Right lung (tissue), 5 donors: ENCODE measurements around the gene CD19. TPM values are rescaled to one million over a fixed set of nuclear protein-coding genes. Genes with fewer than 3 reads are reported as not detected.
"Not testable (repeated sequence)": the region's sequence is repeated elsewhere in the genome, so short reads cannot be mapped to it uniquely, and the experiment has no call there.

Experiments
- DNase-seq, 2 donors: peaks; one replicate each; pipeline ENCODE4 v3.0.0-alpha.2; 2013
- polyA plus RNA-seq, 5 donors: library from polyadenylated mRNA; unstranded; fragments of 120-200 nt; gene quantifications; one replicate each; pipeline versions ENCODE4 v1.2.1 to v1.2.3, GENCODE V29; 2013; ENCODE audit warnings: inconsistent platforms in 1 of 5, low replicate concordance in 1 of 5; ENCODE audit not compliant: insufficient read length in 5 of 5, insufficient read depth in 1 of 5

Gene CD19
- polyA plus RNA-seq, 5 donors: 0.51 to 1.0 (median 0.62) TPM

DNA sequence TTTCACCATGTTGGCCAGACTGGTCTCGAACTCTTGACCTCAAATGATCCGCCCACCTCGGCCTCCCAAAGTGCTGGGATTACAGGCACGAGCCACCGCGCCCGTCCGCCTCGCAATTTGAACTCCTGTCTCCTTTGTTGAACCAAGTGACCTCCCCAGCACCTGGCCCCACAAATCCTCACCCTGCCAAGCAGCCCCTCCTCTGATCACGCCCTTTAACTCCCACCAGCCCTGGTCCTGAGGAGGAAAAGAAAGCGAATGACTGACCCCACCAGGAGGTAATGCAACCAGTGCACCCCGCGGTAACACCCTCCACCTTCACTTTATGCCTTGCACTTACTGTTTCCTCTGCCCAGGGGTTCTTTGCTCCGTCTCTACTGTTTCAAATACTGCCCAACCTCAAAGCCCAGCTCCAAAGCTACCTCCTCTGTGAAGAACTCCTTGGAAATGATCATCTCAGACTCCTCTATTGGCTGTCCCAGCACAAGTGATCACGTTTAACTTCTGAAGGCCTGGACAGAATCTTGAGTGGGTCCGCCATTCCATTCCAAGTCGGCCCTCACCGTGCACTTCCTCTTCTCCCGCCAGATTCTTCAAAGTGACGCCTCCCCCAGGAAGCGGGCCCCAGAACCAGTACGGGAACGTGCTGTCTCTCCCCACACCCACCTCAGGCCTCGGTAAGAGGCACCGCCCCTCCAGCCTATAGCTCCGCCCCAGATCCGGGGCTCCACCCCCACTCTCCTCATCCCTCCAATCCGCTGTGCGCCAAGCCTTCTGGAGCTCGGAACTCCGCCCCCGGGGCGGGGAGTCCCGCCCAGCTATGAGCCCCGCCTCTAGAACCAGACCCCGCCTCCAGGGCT lies 4.4 kb downstream of the CD19 start:
- DNase-seq: peak; percentile 28 to 42

DNA sequence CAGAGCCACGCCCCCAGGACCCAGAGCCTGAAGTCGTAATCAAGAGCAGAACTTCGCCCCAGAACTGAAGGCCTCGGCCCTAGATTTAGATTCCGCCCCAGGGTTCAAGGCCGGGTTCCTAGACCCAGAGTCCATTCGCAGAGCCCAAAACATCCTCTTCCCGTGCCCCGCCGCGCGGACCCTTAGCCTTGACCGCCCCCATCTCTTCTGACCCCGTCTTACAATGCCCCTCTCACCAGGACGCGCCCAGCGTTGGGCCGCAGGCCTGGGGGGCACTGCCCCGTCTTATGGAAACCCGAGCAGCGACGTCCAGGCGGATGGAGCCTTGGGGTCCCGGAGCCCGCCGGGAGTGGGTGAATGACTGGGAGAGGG lies 5.0 kb downstream of the CD19 start:
- DNase-seq: no peak

DNA sequence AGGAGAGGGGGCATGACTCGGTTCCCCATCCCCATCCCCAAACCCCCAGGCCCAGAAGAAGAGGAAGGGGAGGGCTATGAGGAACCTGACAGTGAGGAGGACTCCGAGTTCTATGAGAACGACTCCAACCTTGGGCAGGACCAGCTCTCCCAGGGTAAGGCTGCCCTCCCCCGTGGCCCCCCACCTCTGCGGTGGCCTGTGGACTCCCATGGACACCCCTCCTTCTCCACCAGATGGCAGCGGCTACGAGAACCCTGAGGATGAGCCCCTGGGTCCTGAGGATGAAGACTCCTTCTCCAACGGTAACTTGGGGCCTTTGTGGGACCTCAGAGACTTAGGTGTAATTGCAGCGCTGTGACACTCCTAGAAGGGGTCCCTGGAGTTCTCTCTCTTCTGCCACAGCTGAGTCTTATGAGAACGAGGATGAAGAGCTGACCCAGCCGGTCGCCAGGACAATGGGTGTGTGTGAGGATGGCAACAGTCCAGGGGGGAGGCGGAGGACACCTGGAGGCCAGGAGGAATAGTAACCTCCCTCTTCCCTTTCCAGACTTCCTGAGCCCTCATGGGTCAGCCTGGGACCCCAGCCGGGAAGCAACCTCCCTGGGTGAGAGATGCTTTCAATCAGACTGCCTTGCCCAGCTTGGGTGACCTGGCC lies 5.6 kb downstream of the CD19 start:
- no peak for DNase-seq

DNA sequence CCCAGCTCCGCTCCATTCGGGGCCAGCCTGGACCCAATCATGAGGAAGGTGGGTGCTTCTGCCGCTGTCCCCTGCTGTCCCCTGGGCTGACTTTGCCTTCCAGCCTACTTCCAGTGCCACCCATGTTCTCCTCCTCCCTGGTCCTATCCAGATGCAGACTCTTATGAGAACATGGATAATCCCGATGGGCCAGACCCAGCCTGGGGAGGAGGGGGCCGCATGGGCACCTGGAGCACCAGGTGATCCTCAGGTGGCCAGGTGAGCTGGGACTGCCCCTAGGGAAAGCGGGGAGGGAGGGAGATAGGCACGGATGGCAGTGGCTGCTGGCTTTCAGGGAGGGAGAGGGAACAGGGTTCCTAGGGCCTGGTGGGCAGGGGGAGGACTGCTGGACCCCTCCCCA lies 7.0 kb downstream of the CD19 start:
- no peak for DNase-seq

DNA sequence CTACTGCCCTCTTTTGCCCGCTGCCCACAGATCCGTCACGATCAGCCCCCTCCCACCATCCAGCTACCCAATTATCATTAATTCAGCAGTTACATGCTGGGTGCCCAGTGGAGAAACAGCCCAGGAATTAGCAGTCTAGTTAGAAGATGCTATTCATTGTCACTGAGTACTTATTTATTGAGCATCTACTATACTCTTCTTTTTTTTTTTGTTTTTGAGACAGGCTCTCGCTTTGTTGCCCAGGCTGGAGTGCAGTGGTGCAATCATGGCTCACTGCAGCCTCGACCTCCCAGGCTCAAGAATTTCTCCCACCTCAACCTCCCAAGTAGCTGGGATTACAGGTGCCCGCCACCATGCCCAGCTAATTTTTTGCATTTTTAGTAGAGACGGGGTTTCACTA lies 8.1 kb downstream of the CD19 start:
- not testable (repeated sequence) for DNase-seq

DNA sequence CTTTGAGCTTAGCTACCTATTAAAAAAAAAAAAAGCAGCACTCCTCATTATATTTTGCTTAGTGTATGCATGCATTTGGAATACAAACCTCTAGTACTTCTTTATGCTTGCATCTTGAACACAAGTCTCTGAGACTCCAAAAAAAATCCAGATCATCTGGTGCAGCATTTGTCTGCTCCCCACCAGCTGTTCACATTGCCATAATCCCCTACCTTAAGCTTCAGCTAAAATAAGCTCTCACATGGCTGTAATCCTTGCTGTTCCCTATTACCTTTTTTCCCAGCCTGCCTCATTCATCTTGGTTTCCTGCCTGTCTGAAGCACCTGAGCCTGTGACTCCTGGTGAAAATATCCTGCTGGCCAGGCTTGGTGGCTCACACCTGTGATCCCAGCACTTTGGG lies 11.5 kb downstream of the CD19 start:
- DNase-seq: no peak

DNA sequence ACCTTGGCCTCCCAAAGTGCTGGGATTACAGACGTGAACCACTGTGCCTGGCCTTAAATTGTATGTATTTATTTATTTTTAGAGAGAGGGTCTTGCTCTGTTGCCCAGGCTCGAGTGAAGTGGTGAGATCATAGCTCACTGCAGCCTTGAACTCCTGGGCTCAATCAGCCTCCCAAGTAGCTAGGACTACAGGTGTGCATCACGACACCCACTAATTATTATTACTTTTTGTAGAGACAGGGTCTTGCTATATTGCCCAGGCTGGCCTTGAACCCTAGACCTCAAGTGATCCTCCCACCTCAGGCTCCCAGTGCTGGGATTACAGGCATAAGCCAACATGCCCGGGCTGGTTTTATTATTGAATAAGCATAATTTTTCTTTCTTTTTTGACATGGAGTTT lies 14.9 kb downstream of the CD19 start:
- no peak for DNase-seq

DNA sequence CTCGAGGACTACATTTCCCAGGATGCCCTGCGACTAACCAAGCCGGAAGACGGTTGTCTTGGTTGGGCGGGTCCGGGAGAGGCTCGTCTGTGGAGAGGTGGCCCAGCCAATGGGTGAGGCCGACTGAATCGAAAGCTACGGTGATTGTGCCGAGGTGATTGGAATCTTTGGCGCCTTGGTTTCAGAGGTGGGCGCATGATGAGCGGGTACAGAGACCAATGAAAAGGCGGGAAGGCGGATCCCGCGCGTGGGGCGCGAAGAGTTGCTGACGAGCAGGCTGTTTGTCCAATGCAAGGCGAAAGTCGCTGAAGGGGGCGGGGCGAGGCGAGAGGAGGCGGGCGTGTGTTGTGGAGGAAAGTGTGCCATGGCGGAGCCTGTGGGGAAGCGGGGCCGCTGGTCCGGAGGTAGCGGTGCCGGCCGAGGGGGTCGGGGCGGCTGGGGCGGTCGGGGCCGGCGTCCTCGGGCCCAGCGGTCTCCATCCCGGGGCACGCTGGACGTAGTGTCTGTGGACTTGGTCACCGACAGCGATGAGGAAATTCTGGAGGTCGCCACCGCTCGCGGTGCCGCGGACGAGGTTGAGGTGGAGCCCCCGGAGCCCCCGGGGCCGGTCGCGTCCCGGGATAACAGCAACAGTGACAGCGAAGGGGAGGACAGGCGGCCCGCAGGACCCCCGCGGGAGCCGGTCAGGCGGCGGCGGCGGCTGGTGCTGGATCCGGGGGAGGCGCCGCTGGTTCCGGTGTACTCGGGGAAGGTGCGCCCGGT lies 19.1 kb downstream of the CD19 start, which contains the start of gene NFATC2IP:
NFATC2IP (plus strand) TSS at position 290 of the 762 bp plus-strand sequence; CDS start at position 365, 75 bp downstream.
- DNase-seq: peak; percentile 100

DNA sequence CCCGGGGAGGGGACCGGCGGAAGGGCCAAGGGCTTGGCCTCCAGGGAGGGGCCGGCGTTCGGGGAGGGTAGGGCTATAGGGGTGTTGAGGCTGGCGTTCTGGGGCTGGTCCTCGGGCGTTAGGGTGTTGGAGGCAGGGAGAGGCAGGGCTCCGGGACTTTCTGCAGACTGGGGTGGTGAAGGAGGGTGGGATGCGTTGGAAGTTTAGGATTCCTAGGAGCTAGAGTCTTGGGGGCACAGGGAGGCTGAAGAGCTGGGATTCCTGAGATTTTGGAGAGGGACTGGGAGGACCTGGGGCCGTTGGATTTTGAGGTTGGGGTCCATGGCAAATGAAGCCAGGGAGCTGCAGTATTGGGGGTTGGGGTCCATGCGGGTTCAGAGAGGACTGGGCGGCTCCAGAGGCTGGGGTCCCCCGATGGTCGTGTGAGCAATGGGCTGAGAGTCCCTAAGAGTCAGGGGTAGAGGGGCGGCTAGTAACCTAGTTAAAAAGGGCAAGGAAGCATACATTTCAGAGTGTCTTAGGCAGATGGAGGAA lies 19.7 kb downstream of the CD19 start:
- DNase-seq: no peak

DNA sequence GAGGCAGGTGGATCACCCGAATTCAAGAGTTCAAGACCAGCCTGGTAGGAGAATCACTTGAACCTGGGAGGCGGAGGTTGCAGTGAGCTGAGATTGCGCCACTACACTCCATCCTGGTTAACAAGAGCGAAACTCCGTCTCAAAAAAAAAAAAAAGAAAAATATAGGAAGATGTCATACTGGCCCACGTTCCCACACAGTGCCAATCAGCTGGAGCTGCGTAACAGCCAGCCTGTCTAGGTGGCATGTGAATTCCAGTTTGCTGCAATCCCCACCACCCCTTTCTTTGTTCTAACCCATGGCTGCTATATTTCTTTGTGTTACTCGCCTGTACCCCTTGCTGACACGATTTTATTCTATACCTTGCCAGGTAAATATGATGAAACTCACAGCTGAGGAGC lies 26.4 kb downstream of the CD19 start:
- DNase-seq: no peak

DNA sequence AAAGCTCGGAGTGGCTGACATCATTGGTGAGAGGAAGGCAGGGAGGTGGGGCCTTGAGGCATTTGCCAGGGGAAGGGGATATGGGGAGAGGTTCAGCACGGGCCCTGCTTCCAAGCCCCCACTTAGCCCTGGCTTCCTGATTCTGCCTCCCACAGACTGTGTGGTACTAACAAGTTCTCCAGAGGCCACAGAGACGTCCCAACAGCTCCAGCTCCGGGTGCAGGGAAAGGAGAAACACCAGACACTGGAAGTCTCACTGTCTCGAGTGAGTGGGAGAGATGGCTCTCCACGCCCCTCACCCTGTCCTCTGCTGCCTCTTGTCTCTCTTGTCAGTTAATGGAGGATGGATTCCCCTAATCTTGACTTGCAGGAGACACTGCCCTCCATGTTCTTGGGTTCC lies 27.1 kb downstream of the CD19 start:
- DNase-seq: no peak

DNA sequence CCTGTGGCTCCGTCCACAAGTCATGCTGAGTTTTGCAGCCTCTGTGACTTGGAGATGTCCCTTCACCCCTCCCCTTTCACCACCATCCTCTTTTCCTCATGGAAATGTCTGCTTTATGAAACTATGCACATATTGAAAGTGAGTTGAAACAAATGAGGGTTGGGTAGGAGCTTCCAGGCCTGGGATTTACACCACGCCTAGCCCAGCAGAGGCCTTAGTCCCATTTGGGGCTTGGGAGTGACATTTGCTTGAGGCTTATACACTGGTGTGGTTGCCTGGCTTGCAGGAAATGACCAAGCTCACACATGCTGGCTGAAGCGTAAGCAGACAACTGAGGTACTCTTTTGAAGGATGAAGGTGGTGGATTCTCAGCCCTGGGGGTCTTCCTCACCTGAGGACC lies 32.3 kb downstream of the CD19 start:
- DNase-seq: no peak

DNA sequence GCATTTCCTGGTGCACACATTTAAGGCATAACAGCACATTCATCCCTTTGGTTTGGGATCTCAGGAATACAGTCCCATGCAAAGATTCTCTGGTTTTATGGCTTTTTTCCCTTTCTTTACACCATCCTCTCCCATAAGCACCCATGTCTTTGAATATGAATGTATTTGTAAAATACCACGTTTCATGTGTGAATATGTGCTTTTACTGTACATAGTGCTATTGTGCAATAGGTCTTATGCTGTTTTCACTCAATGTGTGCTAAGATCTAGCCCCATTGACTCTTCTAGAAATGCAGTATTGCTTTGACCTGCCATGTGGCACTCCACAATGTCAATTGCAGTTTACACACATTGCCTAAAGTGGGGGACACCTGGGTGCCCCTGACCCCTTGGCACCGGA lies 32.7 kb downstream of the CD19 start:
- DNase-seq: no peak

DNA sequence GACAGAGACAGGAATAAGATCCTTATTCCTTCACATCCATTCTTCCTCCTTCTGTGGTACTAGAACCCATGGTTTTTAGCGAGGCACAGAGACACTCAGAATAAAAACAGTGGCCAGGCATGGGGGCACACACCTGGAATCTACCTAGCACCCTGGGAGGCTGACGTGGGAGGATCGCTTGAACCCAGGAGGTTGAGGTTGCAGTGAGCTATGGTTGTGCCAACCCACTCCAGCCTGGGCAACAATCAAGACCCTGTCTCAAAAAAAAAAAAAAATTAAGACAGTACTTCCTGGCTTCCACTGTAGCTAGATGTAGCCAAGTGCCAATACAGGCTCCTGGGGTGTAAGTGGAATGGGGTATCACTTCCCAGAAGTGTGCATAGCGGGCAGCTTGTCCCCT lies 35.4 kb downstream of the CD19 start:
- DNase-seq: no peak

DNA sequence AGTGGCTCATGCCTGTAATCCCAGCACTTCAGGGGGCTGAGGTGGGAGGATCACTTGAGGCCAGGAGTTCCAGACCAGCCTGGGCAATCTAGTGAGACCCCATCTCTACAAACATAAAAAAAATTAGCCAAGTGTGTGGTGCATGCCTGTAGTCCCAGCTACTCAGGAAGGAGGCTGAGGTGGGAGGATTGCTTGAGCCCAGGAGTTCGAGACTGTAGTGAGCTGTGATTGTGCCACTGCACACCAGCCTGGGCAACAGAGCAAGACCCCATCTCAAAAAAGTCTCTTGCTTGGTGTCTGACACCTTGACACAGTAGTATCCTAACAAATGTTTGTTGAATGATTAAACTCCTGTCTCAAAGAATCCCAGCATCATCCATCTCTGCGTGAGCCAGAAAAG lies 37.9 kb downstream of the CD19 start:
- DNase-seq: not testable (repeated sequence)

DNA sequence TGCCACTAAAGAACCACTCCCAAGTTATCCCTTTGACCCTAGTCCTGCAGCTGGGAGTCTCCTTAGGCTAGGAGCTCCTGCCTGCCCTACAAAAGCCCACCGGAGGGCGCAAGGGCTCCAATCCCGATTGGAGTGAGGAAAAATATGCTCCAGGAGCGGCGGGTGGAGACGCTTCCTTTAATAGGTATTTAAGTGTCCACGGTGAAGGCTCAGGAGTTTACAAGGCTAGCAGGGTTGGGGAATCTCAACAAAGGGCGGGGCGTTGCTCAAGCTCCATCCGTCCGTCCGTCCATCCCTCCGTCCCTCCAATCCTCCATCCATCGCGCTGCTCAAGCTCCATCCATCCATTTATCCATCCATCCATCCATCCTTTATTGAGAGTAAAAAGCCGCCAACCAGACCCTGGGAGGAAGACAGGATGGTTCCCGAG lies 42.3 kb downstream of the CD19 start:
- DNase-seq: peak; percentile 23 to 43

DNA sequence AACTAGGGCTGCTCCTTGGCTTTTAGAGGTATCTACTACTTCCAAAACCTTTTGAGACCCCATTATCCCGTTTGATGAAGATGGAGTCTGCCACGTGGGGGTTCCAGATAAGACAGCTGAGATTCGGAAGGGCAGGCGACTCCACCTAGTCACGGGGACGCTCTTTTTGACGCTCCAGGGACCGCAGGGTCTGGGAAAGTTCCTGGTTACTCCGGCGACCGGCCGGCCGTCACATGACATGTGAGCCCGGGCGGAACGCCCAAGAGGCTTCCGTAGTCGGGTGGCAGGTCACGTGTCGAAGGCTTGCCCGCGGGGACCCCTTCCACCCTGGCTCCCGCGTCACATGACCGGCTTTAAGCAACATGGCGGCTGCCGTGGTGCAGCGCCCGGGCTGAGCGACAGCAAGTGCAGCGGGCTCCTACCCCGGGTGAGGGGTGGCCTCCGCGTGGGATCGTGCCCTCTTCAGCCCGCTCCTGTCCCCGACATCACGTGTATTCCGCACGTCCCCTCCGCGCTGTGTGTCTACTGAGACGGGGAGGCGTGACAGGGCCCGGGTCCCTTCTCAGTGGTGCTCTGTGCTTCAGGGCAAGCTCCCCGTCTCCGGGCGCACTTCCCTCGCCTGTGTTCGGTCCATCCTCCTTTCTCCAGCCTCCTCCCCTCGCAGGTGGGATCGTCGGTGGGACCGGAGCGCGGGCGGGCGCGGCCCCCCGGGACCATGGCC lies 42.8 kb downstream of the CD19 start, which contains the start of gene SPNS1:
SPNS1 (plus strand) TSS at position 342 of the 721 bp plus-strand sequence; CDS start at position 716, 374 bp downstream.
- peak; percentile 94 to 95 for DNase-seq

DNA sequence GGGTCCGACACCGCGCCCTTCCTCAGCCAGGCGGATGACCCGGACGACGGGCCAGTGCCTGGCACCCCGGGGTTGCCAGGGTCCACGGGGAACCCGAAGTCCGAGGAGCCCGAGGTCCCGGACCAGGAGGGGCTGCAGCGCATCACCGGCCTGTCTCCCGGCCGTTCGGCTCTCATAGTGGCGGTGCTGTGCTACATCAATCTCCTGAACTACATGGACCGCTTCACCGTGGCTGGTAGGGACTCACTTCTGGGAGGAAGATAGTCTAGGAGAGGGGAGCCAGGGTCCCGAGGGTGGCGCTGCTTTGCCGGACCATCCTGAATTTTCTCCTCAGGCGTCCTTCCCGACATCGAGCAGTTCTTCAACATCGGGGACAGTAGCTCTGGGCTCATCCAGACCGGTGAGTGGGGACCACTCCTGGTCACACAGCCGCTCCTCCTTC lies 43.4 kb downstream of the CD19 start:
- DNase-seq: no peak

DNA sequence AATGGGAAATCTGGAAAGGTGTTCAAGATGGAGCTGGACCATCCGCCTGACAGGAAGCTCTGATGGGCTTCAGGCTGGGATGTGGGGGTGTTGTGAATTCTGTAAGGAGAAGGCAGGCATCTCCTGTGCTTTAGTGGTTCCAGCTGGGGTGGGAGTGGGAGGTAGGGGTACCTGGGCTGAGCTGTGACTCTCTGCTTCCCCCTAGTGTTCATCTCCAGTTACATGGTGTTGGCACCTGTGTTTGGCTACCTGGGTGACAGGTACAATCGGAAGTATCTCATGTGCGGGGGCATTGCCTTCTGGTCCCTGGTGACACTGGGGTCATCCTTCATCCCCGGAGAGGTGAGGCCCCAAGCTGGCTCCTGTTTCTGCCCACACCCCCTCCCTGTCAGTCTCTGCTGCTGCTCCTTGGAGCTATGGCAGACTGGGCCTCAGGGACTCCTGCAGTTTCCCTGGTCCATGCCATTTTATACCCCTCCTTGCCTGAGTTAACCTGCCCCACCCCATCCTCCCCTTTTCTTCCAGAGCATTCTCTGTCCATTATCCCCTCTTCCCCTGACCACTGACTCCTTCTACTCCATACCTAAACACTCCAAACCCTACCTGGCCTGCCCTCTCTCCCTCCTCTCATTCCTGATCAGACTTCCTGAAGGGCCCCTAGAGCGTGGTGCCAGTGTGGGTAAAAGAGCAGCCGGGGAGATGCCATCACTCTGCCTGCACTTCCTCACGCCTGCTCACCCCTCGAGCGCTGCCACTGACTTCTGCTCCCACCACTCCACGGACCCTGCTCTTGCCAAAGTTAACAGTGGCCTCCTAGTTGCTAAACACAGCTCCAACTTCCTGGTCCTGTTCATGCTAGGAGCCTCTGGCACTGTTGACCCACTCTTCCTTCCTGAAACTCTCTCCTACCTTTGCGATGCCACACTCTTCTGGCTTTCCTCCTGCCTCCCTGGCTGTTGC lies 46.2 kb downstream of the CD19 start:
- DNase-seq: no peak

DNA sequence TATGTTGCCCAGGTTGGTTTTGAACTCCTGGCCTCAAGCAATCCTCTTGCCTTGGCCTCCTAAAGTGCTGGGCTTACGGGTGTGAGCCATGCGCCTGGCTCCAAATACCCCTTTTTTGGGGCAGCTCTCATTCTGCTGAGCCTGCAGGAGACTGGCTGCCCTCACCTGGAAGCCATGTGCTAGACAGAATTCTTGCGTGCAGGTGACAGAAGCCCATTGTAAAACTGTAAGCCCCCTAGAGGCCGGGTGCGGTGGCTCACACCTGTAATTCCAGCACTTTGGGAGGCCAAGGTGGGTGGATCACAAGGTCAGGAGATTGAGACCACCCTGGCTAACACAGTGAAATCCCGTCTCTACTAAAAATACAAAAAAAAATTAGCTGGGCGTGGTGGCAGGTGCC lies 48.6 kb downstream of the CD19 start:
- not testable (repeated sequence) for DNase-seq
